ENCODE results near the gene YBX2. TPM values are rescaled to one million over a fixed set of nuclear protein-coding genes. Genes with fewer than 3 reads are reported as not detected.
A peak's percentile ranks its signal among the peaks of the same experiment; 100 is the strongest.

Gene YBX2
- total RNA-seq, 2 experiments from 2014 or later: 0.37 to 0.66 TPM

DNA sequence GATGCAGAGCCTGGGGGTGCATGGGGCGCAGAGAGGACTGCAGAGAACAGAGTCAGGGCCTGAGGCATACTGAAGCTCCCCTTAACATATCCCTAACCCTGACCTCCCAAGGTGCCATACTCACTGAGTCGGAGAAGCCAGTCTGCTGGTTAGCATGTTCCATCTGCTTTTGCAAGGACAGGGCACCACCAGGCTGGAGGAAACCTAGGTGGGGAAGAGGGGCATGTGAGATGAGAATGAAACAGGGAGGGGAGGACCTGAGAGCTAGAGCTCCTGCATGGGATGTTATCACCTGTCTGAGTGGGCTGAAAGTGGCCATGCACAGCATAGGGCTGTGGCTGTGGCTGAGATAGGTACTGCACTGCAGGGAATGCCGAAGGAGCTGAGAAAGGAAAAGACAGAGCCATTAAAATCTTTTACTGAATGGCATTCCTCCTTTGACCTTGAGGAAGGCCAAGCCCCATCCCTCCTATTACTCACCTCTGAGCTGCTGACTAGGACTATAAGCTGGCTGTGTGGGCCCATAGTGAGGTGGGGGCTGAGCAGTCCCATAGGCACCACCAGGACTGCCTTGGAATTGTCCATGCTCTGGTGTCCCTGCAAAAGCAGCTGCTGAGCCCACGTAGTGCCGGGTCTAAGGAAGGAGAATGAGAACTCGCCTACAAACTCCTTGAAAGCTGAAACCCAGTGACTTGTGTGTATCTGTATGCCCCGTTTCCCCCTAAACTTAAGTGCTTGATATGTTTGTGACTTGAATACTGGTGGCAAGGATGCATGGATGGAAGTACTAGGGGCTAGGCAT, 18.9 kb upstream of the YBX2 start:
- ATAC-seq: no peak
- peak overlapping the region; percentile 82 for H3K4me3 Mint-ChIP-seq
- H3K36me3 Mint-ChIP-seq (ENCODE audit: low read depth): peaks cover 74% of the 10 kb centered on the region
- POLR2A ChIA-PET: interaction anchor here (0.5 to 3.7 kb wide), 10 partner anchors 16 to 313 kb away, joined by 3 to 24 read pairs (median 3); partner anchors contain the start of genes ACAP1, NEURL4 and SLC16A13
- H3K9me3 Mint-ChIP-seq (ENCODE audit: insufficient read depth): no peaks in the 10 kb centered on the region
- no peaks in the 10 kb centered on the region for H3K27me3 Mint-ChIP-seq (ENCODE audit: low read depth)
- H3K4me1 Mint-ChIP-seq (ENCODE audit: low read depth): peaks cover 72% of the 10 kb centered on the region
- DNase-seq: no peak
- peak overlapping the region; percentile 90 for H3K27ac Mint-ChIP-seq
- CTCF ChIA-PET: interaction anchor here (0.8 to 1.5 kb wide), 3 partner anchors 8 to 17 kb away, joined by 3 to 4 read pairs (median 4); partner anchors contain the start of gene NEURL4

DNA sequence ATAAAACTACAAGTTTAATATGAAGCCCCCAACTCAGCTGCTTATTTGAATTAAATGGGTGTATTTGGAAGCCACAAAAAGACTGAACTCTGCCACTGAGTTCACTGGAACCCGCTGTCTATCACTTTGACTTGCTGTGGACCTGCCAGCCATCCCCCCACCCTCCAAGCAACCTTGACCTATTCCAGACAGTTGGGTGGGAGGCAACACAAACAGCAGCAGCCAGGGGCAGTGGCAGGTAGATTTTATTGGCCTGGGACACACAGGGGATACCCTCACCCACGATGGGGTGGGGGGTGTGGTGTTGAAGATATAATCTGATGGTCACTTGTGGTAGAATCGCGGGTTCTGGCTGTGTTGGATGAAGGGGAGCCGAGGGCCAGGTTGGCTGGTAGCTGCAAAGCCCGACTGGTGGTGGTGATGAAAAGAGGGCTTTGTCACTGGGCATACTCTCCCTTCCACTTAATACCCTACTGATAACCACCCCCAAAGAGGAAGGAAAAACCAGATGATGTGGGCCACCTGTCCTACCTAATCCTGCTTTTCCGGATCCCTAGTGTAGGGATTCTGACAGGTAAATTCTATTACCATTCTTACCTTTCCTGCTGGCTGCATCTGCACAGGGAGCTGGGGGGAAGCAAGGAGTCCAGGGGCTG, 18.1 kb upstream of the YBX2 start:
- ATAC-seq (no peak), DNase-seq (no peak)
- H3K36me3 Mint-ChIP-seq (ENCODE audit: low read depth): peaks cover 71% of the 10 kb centered on the region
- H3K27ac Mint-ChIP-seq: peak overlapping the region; percentile 90
- H3K9me3 Mint-ChIP-seq (ENCODE audit: insufficient read depth): no peaks in the 10 kb centered on the region
- no peak overlapping the region for H3K4me3 Mint-ChIP-seq
- H3K4me1 Mint-ChIP-seq (ENCODE audit: low read depth): peaks cover 69% of the 10 kb centered on the region
- no peaks in the 10 kb centered on the region for H3K27me3 Mint-ChIP-seq (ENCODE audit: low read depth)
- POLR2A ChIA-PET: interaction anchor here (0.6 to 4.5 kb wide), 11 partner anchors 9 to 277 kb away, joined by 3 to 29 read pairs (median 3); partner anchors contain the start of genes ACAP1, NEURL4 and SLC16A13
- CTCF ChIA-PET: interaction anchor here (0.8 kb wide), 1 partner anchor 17 kb away, joined by 4 read pairs; the partner anchor contains the start of gene NEURL4

DNA sequence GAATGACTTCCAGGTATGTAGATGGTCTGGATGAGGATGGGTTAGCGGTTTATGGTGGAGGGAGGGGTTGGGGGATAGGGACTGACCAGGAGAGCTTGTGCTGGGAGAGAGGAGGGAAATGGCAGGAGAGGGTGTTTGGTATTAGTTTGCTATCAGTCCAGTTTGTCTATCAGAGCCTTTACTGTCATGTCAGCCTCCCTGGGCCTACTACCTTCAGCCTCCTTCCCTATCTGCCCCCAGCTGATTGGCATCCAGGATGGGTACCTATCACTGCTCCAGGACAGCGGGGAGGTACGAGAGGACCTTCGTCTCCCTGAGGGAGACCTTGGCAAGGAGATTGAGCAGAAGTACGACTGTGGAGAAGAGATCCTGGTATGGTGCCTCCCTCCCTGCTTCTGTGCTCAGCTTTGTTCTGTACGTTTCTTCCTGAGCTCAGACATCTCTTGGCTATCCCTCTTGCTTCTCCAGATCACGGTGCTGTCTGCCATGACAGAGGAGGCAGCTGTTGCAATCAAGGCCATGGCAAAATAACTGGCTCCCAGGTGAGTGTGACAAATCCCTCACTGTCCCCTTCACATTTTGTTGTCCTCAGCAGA, 16.8 kb upstream of the YBX2 start:
- POLR2A ChIA-PET: interaction anchor here (0.7 to 4.5 kb wide), 4 partner anchors 8 to 25 kb away, joined by 3 to 29 read pairs (median 3); partner anchors contain the start of gene ACAP1
- CTCF ChIA-PET: interaction anchor here (0.7 kb wide), 1 partner anchor 14 kb away, joined by 4 read pairs; no protein-coding TSS in a partner anchor
- Mint-ChIP-seq H3K4me1 (ENCODE audit: low read depth) (peaks cover 70% of the 10 kb centered on the region), H3K36me3 (ENCODE audit: low read depth) (peaks cover 68% of the 10 kb centered on the region), H3K27ac (peak overlapping the region; percentile 41), H3K9me3 (ENCODE audit: insufficient read depth) (no peaks in the 10 kb centered on the region), H3K27me3 (ENCODE audit: low read depth) (no peaks in the 10 kb centered on the region), H3K4me3 (no peak overlapping the region)
- DNase-seq: no peak
- ATAC-seq: no peak

DNA sequence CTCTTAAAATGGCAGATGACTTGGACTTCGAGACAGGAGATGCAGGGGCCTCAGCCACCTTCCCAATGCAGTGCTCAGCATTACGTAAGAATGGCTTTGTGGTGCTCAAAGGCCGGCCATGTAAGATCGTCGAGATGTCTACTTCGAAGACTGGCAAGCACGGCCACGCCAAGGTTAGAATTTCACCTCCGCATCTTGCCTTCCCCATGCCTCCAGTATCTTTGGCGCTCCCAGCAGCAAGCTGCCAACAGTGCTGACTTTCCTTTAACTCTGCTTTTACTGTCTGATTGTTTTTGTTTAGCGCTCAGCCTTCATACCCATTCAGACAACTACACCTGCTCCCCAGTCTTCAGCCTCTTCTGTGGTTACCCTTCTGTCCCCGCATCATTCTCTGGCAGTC, 15.2 kb upstream of the YBX2 start:
- no peak for DNase-seq
- peaks cover 63% of the 10 kb centered on the region for H3K4me1 Mint-ChIP-seq (ENCODE audit: low read depth)
- POLR2A ChIA-PET: interaction anchor here (0.5 to 4.5 kb wide), 7 partner anchors 19 to 863 kb away, joined by 3 to 29 read pairs (median 5); partner anchors contain the start of genes ACAP1, GABARAP and SLC2A4
- H3K9me3 Mint-ChIP-seq (ENCODE audit: insufficient read depth): no peaks in the 10 kb centered on the region
- CTCF ChIA-PET: interaction anchor here (1.0 to 1.9 kb wide), 4 partner anchors 13 to 89 kb away, joined by 3 to 8 read pairs (median 5); no protein-coding TSS in a partner anchor
- peak overlapping the region; percentile 94 for H3K27ac Mint-ChIP-seq
- H3K27me3 Mint-ChIP-seq (ENCODE audit: low read depth): no peaks in the 10 kb centered on the region
- H3K4me3 Mint-ChIP-seq: peak overlapping the region; percentile 93
- no peak for ATAC-seq
- peaks cover 61% of the 10 kb centered on the region for H3K36me3 Mint-ChIP-seq (ENCODE audit: low read depth)

DNA sequence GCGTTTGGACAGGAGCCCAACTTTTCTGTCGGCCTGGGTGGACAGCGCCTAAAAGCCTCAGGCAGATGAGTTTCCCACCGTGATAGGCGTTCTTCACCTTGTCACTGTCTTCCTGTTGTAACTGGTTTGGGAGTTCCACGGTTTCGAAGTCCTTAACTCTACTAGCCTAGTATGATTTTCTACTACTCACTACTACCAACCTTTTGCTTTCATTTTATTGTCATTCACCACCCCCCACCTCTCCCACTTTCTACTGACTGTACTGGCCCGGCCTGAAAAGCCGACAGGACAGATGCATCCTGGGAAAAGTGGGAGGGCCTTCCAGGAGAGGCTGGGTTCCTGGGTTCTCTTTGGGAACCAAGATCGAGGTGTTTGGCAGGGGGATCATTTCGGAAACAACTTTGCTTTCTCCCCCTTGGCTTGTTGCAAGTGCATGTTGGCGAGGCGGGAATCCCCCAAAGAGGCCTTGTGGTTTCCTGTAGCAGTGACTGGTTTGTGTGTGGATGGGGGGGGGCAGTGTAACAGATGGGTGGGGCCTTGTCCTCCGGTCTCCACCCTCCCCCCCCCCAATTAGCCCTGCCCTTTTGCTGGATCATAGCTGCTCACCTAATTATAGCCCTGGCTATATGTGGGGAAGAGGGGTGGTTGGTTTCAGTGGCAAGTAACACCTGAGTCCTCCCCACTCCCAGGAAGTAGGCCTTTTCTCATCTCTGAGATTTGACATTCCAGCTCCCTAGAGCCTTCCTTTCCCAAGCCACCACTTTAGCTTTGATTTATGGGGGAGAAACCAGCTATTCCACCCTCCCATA, 14.4 kb upstream of the YBX2 start:
- ChIA-PET POLR2A (interaction anchor here (0.5 to 4.5 kb wide), 11 partner anchors 19 to 864 kb away, joined by 3 to 29 read pairs (median 4); partner anchors contain the start of genes ACAP1, GABARAP, NEURL4 and SLC2A4), CTCF (interaction anchor here (1.0 to 1.9 kb wide), 5 partner anchors 13 to 88 kb away, joined by 3 to 8 read pairs (median 4); partner anchors contain the start of gene ACAP1)
- DNase-seq: peak; percentile 89
- H3K27me3 Mint-ChIP-seq (ENCODE audit: low read depth): no peaks in the 10 kb centered on the region
- peak overlapping the region; percentile 94 for H3K27ac Mint-ChIP-seq
- peaks cover 55% of the 10 kb centered on the region for H3K4me1 Mint-ChIP-seq (ENCODE audit: low read depth)
- H3K36me3 Mint-ChIP-seq (ENCODE audit: low read depth): peaks cover 54% of the 10 kb centered on the region
- H3K4me3 Mint-ChIP-seq: peak overlapping the region; percentile 93
- peak; percentile 25 for ATAC-seq
- H3K9me3 Mint-ChIP-seq (ENCODE audit: insufficient read depth): no peaks in the 10 kb centered on the region

DNA sequence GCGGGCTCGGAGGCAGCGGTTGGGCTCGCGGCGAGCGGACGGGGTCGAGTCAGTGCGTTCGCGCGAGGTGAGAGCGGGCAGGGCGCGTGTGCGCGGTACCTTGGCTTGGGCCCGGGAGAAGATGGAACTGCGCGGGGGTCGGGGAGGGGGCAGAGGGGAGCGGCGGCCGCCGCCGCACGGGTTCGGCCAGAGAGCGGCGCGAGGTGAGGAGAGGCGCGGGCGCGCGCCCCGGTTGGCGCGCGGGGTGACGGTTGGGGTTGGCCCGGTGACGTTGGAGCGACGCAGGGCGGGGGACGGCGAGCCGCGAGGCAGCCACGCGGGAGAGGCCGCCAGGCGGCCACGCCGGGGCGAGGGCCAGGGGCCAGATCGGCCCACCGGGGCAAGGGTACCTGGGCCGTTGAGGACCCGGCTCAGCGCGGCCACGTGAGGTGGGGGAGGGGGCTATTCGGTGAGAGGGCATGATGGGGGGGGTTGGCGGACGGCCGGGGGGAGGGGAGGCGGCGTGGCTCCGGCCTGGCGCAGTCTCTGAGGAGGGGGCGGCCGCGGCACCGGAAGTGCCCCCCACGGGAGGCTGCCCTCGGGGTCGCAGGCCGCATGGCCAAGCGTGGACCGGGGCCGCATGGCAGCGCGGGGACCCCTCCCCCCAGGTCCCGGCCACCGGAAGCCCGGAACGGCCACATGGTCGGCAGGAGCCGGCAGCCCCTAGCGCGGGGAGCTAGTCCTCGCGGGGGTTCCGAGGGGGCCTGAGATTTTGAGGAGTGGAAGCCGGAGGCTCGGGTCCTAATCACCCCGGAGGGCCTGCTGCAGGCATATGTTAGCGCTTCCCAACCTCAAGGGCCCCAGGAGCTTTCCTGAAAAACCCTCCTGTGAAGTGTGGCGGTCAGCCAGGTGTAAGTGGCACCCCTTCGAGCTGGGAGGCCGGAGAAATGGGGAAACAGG, 13.5 kb upstream of the YBX2 start:
- Mint-ChIP-seq H3K27me3 (ENCODE audit: low read depth) (no peaks in the 10 kb centered on the region), H3K4me1 (ENCODE audit: low read depth) (peaks cover 46% of the 10 kb centered on the region), H3K9me3 (ENCODE audit: insufficient read depth) (no peaks in the 10 kb centered on the region), H3K36me3 (ENCODE audit: low read depth) (peaks cover 45% of the 10 kb centered on the region), H3K4me3 (peak overlapping the region; percentile 93), H3K27ac (peak overlapping the region; percentile 99)
- DNase-seq: peak; percentile 63
- ATAC-seq: peak; percentile 6
- POLR2A ChIA-PET: interaction anchor here (0.7 to 4.5 kb wide), 7 partner anchors 22 to 40 kb away, joined by 3 to 29 read pairs (median 3); partner anchors contain the start of genes ACAP1, NEURL4 and SLC2A4
- CTCF ChIA-PET: interaction anchor here (1.0 to 1.4 kb wide), 2 partner anchors 28 to 87 kb away, joined by 3 to 4 read pairs; partner anchors contain the start of gene ACAP1

DNA sequence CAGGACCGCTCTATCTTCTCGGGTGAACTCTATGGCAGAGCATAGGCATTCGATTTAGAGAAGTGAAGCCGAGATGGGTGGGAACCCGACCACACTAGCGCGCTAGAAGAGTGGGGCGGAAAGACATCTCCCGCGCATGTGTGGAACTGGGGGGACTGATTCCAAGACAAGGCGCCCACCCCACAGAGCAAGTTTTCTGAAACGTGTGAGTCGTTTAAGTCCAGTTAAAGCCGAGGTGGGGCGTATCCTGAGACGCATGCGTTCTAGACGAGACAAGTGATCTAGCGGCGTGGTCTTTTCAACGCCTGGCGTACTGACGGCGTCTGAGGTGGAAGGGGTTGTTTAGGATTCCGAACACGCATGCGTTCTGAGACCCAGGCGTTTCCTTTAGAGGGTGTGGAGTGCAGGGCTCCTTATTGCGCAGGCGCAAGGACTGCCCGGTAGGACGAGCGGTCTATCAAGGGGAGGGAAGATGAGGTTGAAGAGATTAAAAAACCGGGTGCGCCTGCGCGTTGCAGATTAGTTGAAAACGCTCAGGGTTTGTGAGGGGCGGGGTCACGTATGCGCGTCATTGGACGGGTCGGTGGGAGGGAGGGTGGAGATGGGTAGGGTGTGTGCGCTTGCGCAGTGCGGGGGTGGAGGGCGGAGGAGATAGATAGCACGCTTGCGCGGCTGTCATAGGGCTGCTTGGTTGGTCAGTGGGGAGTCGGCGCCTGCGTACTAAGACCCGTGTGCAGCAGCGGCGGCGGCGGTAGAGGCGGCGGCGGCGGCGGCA, 12.7 kb upstream of the YBX2 start, which contains the start of gene EIF5A:
TSS of gene EIF5A (plus strand) at position 718 of the 775 bp plus-strand sequence. CDS start 2,008 bp downstream, outside the sequence.
- CTCF ChIA-PET: interaction anchor here (2.5 kb wide), 1 partner anchor 11 kb away, joined by 14 read pairs; no protein-coding TSS in a partner anchor
- no peaks in the 10 kb centered on the region for H3K9me3 Mint-ChIP-seq (ENCODE audit: insufficient read depth)
- ATAC-seq (peak; percentile 86), DNase-seq (peak; percentile 100)
- POLR2A ChIA-PET: interaction anchor here (0.6 kb wide), 1 partner anchor 29 kb away, joined by 3 read pairs; the partner anchor contains the start of gene ACAP1
- H3K36me3 Mint-ChIP-seq (ENCODE audit: low read depth): peaks cover 38% of the 10 kb centered on the region
- H3K4me1 Mint-ChIP-seq (ENCODE audit: low read depth): peaks cover 38% of the 10 kb centered on the region
- peaks cover under 1% of the 10 kb centered on the region for H3K27me3 Mint-ChIP-seq (ENCODE audit: low read depth)
- peak within 1 kb of the TSS; percentile 99 for H3K27ac Mint-ChIP-seq
- H3K4me3 Mint-ChIP-seq: peak within 1 kb of the TSS; percentile 93

DNA sequence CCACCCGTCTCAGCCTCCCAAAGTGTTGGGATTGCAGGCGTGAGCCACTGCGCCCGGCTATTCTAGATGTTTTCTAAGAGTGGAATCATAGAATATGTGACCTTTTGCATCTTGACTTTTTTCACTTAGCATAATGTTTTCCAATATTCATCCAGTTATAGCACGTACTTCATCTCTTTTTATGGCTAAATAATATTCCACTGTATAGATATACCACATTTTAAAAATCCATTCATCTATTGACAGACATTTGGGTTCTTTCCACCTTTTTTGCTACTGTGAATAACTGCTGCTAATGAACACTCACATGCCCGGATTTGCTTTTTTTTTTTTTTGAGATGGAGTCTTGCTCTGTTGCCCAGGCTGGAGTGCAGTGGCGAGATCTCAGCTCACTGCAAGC, 9.7 kb upstream of the YBX2 start:
- DNase-seq (no peak), ATAC-seq (no peak)
- peaks cover 11% of the 10 kb centered on the region for H3K27me3 Mint-ChIP-seq (ENCODE audit: low read depth)
- H3K4me1 Mint-ChIP-seq (ENCODE audit: low read depth): peaks cover 12% of the 10 kb centered on the region
- no peaks in the 10 kb centered on the region for H3K9me3 Mint-ChIP-seq (ENCODE audit: insufficient read depth)
- no peak overlapping the region for H3K27ac Mint-ChIP-seq
- H3K4me3 Mint-ChIP-seq: no peak overlapping the region
- ChIA-PET POLR2A (no interaction called here), CTCF (interaction anchor here (2.5 kb wide), 1 partner anchor 8 kb away, joined by 14 read pairs; no protein-coding TSS in a partner anchor)
- H3K36me3 Mint-ChIP-seq (ENCODE audit: low read depth): peaks cover 11% of the 10 kb centered on the region
